Measurements from ENCODE around the gene RIPPLY1. TPM values are rescaled to one million over a fixed set of nuclear protein-coding genes. Genes with fewer than 3 reads are reported as not detected.
A peak's percentile ranks its signal among the peaks of the same experiment; 100 is the strongest.

RIPPLY1 gene
- total RNA-seq, 6 experiments from 2014 or later = not detected

DNA sequence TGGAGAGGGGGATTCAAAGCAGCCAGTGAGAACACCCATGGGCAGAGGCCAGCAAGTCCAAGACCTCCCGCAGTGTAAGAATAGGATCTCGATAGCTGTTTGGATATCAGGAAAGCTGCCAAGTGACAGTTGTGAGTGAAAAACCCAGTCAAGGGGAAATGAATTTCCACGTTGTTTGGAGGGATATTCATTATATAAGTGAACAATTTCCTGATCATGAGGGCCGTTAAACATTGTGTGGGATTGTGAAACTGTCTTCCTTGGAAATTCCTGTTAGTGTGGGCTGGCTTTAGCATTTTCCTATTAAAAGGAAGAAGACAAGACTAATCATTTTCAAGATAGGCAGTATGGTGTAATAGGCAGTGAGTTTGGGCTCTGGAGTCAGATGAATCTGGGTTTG lies 32.0 kb upstream of the RIPPLY1 start:
- Mint-ChIP-seq H3K4me1 (ENCODE audit: low read depth) (peaks cover 29% of the 10 kb centered on the region), H3K9me3 (no peaks in the 10 kb centered on the region), H3K27ac (no peak overlapping the region; the same call in 1 of the 2 replicates), H3K4me3 (no peak overlapping the region), H3K36me3 (ENCODE audit: low read depth) (no peaks in the 10 kb centered on the region), H3K27me3 (ENCODE audit: insufficient read depth) (no peaks in the 10 kb centered on the region)
- no peak for DNase-seq
- TF ChIP-seq, protein P1, sequence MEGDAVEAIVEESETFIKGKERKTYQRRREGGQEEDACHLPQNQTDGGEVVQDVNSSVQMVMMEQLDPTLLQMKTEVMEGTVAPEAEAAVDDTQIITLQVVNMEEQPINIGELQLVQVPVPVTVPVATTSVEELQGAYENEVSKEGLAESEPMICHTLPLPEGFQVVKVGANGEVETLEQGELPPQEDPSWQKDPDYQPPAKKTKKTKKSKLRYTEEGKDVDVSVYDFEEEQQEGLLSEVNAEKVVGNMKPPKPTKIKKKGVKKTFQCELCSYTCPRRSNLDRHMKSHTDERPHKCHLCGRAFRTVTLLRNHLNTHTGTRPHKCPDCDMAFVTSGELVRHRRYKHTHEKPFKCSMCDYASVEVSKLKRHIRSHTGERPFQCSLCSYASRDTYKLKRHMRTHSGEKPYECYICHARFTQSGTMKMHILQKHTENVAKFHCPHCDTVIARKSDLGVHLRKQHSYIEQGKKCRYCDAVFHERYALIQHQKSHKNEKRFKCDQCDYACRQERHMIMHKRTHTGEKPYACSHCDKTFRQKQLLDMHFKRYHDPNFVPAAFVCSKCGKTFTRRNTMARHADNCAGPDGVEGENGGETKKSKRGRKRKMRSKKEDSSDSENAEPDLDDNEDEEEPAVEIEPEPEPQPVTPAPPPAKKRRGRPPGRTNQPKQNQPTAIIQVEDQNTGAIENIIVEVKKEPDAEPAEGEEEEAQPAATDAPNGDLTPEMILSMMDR (IDR thresholded peaks at IDR 0.05) = no peak

DNA sequence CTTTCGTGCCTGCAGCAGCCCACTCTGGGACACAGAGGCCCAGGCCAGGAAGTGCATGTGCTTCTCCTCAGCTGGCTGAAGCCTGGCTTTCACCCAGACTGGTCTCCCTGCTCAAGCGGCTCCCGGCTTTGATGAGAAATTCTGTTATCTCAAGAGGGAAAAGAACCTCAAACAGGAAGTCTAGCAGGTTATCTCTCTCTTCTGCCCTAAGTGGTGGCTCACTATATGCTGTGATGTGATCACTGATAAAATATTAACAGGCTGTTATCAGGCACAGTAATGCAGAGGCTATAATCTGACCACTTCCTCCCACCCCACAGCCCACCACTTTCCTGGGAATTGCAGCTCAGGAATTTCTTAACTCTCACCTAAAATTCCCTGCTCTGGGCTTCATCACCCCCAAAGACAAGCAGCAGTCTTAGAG lies 30.4 kb upstream of the RIPPLY1 start:
- DNase-seq = no peak
- Mint-ChIP-seq H3K27me3 (ENCODE audit: insufficient read depth) (no peaks in the 10 kb centered on the region; the same call in 1 of the 2 replicates), H3K27ac (peak overlapping the region; percentile 92), H3K4me1 (ENCODE audit: low read depth) (peaks cover 29% of the 10 kb centered on the region), H3K4me3 (no peak overlapping the region), H3K9me3 (no peaks in the 10 kb centered on the region), H3K36me3 (ENCODE audit: low read depth) (no peaks in the 10 kb centered on the region)
- TF ChIP-seq, protein P1 (IDR thresholded peaks at IDR 0.05) = no peak

DNA sequence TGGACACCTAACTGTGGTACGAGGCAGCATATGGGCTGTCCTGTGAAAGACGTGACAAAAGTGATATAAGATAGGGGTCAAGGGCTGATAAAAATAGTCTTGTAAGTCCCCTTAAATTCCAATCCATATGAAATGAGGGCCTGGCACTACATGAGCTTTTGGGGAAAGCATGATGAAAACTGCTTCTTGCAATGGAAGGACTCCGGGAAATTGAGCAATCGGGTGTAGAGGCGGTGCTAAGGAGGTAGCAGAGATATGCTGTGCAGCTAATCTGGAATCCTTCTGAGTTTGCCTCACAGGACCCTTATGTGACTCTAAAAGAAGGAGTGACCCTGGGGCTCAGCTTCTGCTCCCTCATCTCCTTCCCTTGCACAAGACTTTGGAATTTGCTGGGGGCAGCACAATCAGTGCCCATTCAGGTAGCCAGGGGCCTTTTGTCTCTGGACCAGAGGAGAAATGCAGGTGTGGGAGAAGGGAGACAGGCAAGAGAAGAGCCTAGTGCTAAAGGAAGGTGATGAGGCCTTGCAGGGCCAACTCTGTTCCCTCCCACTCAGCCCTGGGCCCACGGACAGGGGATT lies 29.9 kb upstream of the RIPPLY1 start:
- TF ChIP-seq, protein P1 (IDR thresholded peaks at IDR 0.05) = no peak
- H3K27me3 Mint-ChIP-seq (ENCODE audit: insufficient read depth) = no peaks in the 10 kb centered on the region; the same call in 1 of the 2 replicates
- peak overlapping the region; percentile 92 for H3K27ac Mint-ChIP-seq
- H3K4me3 Mint-ChIP-seq = peak overlapping the region; percentile 64; the same call in 1 of the 2 replicates
- H3K9me3 Mint-ChIP-seq = no peaks in the 10 kb centered on the region
- H3K4me1 Mint-ChIP-seq (ENCODE audit: low read depth) = peaks cover 29% of the 10 kb centered on the region
- no peaks in the 10 kb centered on the region for H3K36me3 Mint-ChIP-seq (ENCODE audit: low read depth)
- DNase-seq = peak; percentile 1

DNA sequence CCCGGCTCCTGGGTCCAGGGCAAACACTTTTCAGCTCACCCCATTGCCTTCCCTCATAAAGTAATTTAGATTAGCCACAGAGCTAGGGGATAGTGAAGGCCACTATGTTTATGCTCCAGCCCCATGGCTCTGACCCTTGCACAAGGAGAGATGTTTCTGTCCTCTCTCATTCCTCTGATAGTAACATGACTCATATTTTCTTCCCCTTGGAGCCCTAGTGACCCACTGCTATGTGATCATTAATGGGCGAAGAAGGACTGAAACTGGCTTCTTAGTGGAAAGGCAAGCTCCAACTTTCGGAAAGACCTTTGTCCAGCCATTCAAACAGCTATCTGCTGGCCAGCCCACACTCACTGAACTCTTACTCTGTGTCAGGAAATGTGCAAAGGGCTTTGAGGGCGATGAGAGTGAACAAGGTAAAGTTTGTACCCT lies 29.4 kb upstream of the RIPPLY1 start:
- DNase-seq = peak; percentile 50
- Mint-ChIP-seq H3K4me3 (peak overlapping the region; percentile 64; the same call in 1 of the 2 replicates), H3K36me3 (ENCODE audit: low read depth) (no peaks in the 10 kb centered on the region), H3K27ac (peak overlapping the region; percentile 92), H3K4me1 (ENCODE audit: low read depth) (peaks cover 29% of the 10 kb centered on the region), H3K27me3 (ENCODE audit: insufficient read depth) (no peaks in the 10 kb centered on the region; the same call in 1 of the 2 replicates), H3K9me3 (no peaks in the 10 kb centered on the region)
- TF ChIP-seq, protein P1 (IDR thresholded peaks at IDR 0.05) = no peak

DNA sequence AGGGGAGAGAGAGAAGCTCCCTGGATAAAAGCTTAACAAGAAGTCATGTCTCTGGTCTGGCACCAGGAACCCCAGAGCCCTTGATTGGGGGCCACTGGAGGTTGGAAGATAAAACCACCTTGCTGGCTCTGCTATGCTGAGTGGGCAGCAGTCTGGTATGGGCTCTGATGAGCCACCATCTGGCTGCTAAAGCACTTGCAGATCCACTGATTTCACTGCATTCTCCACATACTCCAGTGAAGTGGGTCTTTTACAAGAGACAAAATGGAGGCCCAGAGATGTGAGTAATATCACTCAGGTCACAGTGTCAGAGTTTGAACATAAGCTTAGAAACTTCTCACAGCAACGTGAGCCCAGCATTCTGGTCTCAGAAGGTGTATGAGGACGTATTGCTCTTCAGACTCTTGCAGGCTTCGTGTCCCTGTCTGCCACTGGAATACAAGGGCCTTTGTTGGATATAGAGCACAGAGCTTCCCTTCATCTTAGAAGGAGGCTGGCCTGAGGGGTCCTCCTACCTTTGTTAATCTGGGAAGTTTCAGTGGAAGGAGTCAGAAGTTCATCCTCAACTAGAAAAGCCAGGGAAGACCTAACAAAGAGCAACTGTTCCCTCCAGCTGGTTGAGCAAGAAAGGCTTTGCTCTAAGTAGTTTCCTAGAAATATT lies 28.8 kb upstream of the RIPPLY1 start:
- TF ChIP-seq, protein P1 (IDR thresholded peaks at IDR 0.05) = no peak
- DNase-seq = peak; percentile 3
- Mint-ChIP-seq H3K4me3 (peak overlapping the region; percentile 64; the same call in 1 of the 2 replicates), H3K4me1 (ENCODE audit: low read depth) (peaks cover 29% of the 10 kb centered on the region), H3K36me3 (ENCODE audit: low read depth) (no peaks in the 10 kb centered on the region), H3K9me3 (no peaks in the 10 kb centered on the region), H3K27ac (peak overlapping the region; percentile 92), H3K27me3 (ENCODE audit: insufficient read depth) (no peaks in the 10 kb centered on the region; the same call in 1 of the 2 replicates)

All from HFFc6 (cell line).